HG03280 (cell line): ENCODE measurements around the gene PIPOX.

Experiments used
- ATAC-seq: cut with Tn5 transposase; IDR thresholded peaks from one replicate; pipeline ENCODE4 v1.9.1; 2021; ENCODE audit warnings: mild to moderate bottlenecking, moderate library complexity; ENCODE audit not compliant: unreplicated experiment

The PIPOX gene

GRCh38 chr17:29095439-29095838, 52.5 kb downstream of the PIPOX start:
- ATAC-seq, result no peak

- ATAC-seq, result no peak
Measured at GRCh38 chr17:29096094-29096493, 53.2 kb downstream of the PIPOX start.

GRCh38 chr17:29099527-29099926, 56.6 kb downstream of the PIPOX start:
- no peak for ATAC-seq

GRCh38 chr17:29100296-29100695, 57.4 kb downstream of the PIPOX start:
- no peak for ATAC-seq

- no peak for ATAC-seq
Measured at GRCh38 chr17:29102046-29102445, 59.1 kb downstream of the PIPOX start.

- no peak for ATAC-seq
Measured at GRCh38 chr17:29102741-29103181, 59.8 kb downstream of the PIPOX start.

GRCh38 chr17:29103341-29103740, 60.4 kb downstream of the PIPOX start:
- ATAC-seq, result no peak
